ENCODE measurements around the gene COL4A1.

- TF ChIP-seq CTCF (IDR thresholded peaks at IDR 0.05) (no peak), POLR2A (IDR thresholded peaks at IDR 0.05) (no peak), POLR2AphosphoS5 (IDR thresholded peaks at IDR 0.05) (no peak)
Observed at GRCh38 chr13:110249326-110249725, 57.6 kb downstream of the COL4A1 start.
